Stimulated activated CD8-positive, alpha-beta memory T cell treated with anti-CD3 and anti-CD28 coated beads, Interleukin-15, amount 100 ng/mL, for 48 hours (primary cell): Measurements from ENCODE around the gene SCFD2.
"Not testable (repeated sequence)": the region's sequence is repeated elsewhere in the genome, so short reads cannot be mapped to it uniquely, and the experiment has no call there.

Experiments
- DNase-seq, 2 donors: peaks; one replicate each; pipeline ENCODE4 v3.0.0-alpha.2; 2020; ENCODE audit warnings: low read depth in 2 of 2

The SCFD2 gene

DNA sequence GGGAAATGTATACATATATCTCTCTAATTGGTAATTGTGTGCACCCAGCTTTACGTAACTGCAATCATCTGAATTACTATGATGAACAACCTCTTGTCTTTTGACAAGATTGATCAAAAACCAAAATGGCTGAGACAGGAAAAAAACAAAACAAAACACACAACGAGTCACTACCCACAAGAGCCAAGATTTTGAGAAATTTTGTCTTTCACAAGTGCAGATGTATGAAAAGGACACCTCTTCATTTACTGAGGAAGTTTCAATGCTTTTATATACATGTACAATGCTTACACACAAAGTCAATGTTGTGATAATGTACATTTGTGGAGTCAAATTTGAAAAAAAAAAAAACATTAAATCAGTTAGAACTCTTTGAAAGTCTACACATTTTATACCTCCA lies 224.6 kb downstream of the SCFD2 start:
- DNase-seq: no peak

DNA sequence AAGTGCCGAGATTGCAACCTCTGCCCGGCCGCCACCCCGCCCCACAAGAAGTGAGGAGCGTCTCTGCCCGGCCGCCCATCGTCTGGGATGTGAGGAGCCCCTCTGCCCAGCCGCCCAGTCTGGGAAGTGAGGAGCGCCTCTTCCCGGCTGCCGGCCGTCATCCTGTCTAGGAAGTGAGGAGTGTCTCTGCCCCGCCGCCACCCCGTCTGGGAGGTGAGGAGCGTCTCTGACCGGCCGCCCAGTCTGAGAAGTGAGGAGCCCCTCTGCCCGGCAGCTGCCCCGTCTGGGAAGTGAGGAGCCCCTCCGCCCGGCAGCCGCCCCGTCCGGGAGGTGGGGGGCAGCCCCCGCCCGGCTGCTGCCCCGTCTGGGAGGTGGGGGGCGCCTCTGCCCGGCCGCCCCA lies 226.6 kb downstream of the SCFD2 start:
- DNase-seq: not testable (repeated sequence)

DNA sequence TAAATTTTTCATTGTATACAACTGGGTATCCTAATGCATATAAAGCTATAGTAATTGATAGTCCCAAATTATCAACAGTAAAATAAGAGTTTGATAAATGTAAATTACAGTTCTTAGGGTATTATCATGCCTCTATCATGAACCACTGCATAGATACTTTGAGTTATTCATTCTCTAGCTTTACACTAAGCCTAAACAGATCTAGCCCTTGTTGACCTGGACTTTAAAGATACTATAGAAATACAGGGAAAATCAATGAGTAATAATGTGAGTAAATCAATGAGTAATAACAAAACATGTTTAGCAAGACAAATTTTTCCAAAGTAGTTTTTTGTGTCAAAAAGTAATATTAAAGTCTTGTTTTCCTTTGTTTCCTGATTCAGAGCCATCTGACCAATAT lies 228.4 kb downstream of the SCFD2 start:
- no peak for DNase-seq

DNA sequence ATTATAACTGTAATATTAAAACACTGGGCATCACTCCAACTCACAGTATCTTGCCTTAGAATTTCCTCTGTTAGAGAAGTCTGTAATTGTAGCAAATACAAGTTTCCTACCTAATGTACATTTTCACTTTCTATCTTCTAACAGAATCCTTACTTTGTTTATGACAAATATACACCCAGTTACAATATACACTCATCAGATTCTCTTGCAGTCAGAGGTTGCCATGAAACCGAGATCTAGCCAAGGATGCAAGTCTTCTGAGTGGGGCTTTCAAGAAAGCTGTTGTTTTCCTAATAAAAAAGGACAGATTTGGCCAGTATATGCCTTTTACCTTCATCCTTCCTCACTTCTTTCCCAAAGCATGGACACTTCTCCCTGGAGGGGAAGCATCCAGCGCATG lies 228.9 kb downstream of the SCFD2 start:
- DNase-seq: no peak

DNA sequence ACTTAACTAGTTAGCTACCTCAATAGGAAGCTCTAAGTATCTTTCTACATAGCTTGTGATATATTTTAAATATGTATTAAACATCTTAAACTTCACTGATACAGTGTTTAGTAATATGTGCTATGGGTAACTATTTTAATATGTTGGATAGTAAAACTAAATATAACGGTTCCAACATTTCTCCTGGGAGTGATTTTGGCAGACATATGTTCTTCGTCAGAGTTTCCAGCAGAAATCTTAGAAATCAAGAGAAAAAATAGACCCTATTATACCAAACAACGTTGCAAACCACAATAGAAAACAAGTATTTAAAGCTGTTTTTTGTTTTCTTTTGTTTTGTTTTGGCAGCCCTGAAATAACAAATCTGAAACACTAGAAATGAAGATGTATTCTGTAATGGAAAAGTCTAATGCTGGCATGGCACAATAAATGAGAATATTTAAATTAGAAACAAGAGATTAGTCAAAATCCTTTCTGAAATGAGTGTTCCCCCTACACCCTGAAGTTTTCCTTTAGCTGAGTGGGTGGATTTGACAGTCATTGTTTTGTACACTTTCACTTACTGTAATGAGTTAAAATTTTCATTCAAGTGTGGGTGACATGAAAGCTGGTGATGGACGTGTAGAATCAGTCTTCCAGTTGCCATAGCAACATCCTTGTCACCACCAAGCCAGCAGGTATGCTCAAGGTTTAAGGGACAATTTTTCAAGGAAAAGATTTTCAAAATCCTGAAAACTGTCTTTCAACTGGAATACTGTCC lies 233.5 kb downstream of the SCFD2 start:
- no peak for DNase-seq

DNA sequence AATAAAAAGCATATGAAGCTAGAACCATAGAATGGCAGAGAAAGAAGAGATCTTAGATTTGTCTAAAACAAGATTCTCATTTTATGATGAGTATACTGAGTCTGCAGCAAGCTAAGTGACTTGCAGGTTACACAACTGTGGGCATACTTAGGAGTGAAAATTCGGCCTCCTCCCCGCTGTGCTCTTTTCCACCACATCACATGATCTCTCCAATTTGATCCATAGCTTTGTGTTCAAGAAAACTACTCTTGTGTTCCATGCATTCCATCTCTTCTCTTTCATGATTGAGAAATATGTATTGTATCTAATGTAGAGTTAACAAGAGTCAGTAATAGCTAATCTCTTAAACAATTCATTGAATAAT lies 234.3 kb downstream of the SCFD2 start:
- no peak for DNase-seq

DNA sequence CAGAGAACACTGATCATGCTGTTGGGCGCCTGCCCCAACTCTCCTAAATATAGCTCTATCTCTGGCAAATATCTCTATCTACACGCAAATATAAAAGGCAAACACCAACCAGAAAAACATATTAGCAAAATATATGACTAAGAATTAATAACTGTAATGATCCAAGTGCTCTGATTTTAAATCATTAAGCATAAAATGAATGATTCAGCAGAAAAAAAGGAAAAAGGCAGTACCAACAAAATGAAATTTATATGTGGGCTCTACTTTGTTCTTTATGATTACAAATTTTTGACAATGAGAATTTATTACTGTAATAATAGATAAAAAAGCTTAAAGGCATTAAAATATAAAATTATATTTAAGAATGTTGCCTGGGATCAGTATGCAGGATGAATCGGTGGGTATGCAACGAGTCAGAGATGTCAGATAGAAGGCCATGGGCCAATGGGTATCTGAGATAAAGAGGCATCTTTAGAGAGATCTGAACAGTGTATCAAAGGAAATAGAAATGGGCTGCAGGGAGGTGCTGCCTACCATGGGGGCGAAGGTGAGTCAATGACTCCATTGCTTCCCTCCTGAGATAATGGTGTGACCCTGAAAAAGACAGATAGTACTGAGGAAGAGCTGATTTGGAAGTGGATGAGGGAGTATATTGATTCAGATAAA lies 234.8 kb downstream of the SCFD2 start:
- DNase-seq: no peak

DNA sequence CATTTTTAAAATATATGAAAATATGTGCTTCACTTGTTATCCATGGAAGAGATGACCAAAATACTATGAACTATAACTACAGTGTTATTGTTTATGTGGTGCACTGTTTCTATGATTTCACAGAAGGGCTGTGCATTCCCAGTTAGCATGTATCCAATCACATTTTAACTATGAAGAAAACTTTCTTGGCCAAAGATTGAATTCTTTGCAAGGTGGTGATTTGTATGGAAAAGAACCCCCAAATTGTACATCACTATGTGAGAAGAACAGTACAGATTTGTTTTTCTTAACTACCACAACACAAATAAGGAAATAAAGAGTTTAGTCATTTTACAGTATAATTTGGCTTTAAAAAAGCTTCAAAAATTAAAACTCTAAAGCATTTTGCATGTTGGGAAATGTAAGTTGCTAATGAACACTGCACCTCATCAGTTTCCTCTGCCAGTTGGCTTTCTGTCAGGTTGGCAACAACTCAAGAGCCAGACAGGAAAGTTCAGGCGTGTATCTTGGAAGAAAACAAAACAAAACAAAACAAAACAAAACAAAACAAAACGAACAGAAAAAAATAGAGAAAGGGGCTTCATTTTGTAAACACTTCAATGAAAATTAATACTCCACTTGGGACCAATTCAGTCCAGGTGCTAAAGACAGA lies 237.0 kb downstream of the SCFD2 start:
- DNase-seq: no peak

DNA sequence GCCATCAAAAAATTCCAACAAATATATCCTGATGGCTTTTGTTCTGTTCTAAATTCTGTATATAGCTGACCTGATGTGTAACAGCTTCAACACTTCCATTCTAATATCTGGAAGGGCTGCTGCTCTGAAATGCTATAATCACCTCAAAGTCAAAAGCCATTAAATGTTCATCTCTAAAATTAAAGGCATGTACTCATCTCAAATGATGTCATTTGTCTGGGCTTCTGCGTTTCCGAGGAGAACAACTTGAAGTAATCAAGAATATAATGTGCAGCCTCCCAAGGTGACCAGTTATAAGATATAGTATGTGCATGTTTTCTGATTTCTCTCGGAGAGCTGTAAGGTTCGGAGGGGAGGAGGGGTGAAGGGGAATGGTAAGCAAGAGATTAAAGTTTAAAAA lies 237.6 kb downstream of the SCFD2 start:
- no peak for DNase-seq

DNA sequence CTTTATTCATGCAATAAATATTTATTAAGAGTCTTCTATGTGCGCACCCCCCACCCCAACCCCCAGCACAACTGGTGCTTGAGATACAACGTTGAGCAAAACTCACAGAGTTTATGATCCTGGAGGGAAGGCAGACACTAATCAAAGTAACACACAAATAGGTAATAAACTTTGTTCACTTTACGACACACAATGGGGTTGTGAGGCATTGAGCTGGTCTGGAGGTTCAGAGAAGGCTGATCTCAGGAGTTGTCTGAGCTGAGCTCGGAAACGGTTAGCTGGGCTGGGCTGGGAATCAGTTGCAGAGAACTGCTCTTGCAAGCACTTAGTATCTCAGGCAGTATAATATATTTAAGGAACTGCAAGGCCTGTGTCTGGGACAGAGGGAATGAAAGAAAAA lies 238.5 kb downstream of the SCFD2 start:
- DNase-seq: no peak

DNA sequence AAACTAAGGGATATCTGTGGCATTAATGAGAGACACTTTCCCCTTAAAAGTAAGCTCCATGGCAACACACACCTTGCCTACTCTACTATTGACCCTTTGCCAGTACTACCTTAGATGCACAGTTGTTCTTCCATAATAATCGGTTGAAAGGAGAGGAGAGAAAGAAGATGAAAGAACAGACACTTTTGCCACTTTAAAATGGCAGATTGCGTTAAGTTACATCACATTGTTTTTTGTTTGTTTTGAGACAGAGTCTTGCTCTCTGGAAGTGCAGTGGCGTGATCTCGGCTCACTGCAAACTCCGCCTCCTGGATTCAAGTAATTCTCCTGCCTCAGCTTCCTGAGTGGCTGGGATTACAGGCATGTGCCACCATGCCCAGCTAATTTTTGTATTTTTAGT lies 239.8 kb downstream of the SCFD2 start:
- DNase-seq: no peak

DNA sequence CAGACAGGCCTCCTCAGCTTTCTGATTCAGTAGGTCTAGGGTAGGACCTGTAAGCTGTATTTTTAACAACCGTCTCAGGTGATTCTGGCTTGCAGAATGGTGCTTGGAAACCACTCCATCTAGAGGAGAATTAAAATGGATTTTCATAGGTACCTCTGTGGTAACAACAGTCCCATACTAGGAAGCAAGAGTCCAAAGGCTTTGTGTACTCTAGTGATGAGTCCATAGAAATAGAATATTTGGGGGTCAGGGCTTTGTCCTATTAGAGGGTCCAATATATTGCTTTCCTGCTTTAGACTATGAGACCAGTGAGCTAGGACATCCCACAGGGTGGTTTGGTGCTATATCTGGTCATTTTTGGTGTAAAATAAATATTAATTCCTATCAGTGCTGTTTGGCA lies 242.0 kb downstream of the SCFD2 start:
- DNase-seq: no peak

DNA sequence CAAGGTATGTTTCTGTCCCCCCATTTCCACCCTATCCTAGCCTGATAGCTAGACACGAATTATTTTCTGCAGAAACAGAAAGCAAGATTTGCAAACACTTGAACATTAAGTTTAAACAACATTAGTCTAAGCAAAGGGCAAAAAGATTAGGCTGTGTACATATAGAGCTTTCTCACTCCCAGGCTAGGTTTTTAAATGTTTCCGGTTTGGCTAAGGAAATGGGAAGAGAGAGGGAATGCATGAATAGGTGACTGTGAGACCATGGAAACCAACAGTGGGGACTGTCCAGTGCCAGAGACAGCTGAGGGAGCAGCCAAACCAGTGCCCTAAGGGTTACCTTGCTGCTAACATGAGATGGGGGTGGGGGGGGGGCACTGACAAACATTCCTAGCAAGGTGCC lies 242.7 kb downstream of the SCFD2 start:
- DNase-seq: no peak

DNA sequence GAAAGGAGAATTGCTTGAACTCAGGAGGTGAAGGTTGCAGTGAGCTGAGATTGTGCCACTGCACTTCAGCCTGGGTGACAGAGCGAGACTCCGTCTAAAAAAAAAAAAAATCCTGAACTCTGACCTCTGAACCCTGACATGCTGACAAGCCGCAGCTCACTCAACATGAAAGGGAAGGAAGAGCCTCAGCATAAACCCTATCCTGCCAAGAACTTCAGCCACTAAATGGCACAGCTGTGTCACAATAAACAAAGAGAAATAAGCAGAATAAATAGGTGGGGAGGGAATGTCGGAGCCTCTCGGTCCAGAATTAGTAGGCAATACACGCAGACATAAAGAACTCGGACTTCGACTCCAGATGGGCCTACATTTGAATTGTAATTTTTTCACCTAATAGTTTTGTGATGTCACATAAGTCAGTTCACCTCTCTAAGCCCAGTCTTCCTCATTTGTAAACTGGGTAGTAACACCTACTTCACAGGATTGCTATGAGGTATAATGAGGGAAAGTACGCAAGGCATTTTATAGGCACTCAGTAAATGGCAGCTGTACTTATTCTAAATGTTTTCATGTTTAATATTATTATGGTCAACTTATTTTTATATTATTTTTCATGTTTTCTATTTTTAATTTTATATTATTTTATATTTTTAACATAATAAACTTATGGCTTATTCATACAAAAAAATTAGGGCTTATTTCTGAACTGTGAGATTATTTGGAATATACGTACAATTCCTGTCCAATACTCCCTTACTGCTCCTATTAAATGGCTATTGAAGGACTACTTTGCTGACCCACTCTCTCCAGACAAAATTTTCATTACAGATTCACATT lies 243.4 kb downstream of the SCFD2 start:
- no peak for DNase-seq

DNA sequence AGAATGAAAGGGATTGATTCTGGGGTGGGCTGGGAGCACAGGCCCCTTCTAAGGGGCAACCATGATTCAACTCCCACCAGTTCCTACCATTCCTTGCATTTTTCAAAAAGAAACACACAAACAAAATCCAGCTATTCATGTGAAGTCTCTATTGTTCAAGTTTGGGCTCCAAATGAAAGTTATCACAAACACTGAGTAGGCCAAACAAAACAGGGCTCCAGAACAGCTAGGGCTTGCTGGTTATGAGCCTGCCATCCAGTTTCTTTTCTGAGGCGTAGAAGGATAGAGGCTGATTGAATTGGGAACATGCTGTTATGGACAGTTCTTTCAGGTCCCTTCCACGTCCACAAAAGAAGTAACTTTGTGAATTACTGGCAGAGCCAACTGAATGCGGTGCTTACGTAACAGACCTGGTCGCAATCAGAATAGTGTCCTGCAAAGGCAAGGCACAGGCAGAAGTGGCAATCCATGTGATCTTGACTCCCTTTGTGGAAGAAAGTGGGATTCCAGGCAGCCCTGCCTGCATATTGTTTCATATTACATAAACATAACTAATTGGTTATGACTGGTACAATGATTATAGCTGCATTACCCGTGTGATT lies 244.5 kb downstream of the SCFD2 start:
- DNase-seq: no peak

DNA sequence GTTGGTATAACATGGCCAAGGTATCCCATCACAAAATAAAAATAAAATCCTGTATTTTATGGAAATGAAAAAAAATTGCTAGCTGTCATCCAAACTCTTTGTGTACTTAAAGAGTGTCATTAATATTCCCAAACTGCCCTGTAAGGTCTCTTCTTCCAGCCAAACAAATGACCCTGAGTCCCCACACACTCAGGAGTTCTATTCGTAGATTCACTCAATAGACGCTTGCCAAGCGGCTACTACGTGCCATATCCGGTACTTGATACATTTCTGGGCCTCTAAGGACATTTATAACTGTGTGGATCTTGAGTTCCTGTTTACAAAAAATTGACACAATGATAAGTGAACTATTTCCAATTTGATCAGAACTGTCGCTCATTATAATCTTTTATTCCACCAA lies 245.1 kb downstream of the SCFD2 start:
- no peak for DNase-seq

DNA sequence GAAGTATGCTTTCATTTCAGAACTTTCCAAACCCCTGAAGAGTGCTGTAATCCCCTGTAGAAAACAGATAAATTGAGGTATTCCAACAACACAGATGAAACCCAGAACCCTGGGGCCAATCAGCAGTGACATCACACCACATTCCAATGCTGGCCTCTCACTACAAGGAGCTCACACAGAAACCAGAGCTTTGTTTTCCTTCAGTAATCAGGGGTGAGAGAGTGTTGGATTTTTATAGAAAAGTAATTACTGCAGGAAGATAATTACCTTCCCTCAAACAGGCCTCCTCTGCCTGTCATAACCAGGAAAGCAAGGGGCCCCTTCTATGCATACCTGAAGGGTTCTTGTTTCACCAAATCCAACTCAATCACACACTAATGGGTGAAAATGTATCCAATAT lies 246.2 kb downstream of the SCFD2 start:
- no peak for DNase-seq

DNA sequence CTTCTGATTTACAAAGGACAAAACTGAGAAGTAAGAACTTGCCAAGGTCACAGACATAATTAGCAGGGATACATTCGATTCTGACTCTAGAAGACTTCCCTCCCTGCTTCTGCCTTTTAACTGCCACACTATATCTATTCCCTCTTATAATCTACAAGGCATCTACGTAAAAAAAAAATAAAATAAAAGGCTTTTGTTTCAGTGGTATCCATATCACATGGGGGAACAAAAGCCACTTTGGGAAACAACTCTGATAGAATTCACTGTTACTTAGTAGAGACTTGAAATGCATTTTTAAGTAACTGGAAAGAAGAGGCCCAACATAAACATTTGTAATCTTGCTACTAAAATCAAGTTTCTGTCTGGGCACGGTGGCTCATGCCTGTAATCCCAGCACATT lies 247.2 kb downstream of the SCFD2 start:
- DNase-seq: no peak

DNA sequence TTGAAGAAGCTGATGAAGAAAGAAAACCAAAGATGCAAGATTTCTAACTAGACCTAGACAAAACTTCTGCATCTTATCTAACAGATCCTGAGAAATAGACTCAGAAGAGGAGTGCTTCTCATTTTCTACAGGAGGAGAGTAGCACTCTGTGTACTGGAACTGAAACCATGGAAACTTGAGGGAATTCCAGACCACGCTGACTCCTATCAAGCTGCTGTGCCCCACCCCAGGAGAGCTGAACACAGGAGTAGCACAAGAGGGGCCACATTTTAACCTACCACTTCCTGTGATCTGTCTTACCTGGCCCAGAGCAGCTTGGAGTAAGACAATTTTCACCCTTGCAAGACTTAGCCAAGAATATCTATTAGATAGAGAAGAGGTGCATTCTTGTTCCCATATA lies 248.9 kb downstream of the SCFD2 start:
- no peak for DNase-seq

DNA sequence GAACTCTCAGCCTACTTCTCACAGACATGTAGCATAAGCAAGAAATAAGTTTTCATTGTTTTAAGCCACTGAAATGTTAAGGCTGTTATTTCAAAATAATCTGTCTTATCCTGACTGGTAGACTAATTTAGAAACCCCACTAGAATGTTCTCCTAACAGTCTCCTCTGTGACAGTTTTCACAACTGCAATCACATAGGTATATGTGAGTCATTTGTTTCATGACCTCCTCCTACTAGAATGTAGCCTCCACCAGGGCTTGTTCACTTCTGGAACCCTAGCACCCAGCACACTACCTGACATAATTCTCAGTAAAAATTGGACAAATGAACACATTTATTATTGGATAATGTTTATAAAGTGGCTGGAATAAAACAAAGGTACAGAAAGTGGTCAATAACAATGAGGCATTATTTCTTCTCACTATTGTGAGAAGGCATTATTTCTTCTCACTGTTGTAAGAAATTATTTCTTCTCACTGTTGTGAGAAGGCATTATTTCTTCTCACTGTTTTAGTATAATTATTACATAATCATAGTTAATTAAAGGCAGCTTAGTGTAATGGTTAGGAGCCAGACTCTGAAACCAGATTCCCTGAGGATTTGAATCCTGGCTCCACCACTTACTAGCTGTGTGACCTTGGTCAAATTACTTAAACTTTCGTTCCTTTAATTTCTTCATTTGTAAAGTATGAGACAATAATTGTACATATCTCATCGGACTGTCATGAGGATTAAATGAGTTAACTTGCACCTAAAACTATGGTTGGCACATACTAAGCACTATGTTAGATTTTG lies 252.2 kb downstream of the SCFD2 start:
- DNase-seq: no peak

DNA sequence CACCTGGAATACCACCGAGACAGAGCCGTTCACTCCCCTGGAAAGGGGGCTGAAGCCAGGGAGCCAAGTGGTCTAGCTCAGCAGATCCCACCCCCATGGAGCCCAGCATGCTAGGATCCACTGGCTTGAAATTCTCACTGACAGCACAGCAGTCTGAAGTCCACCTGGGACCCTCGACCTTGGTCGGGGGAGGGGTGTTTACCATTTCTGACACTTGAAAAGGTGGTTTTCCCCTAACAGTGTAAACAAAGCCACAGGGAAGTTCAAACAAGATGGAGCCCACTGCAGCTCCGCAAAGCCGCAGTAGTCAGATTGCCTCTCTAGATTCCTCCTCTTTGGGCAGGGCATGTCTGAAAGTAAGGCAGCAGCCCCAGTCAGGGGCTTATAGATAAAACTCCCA lies 260.5 kb downstream of the SCFD2 start:
- no peak for DNase-seq
